K562 (cell line): ENCODE data around the gene EIPR1. TPM values are rescaled to one million over a fixed set of nuclear protein-coding genes. Genes with fewer than 3 reads are reported as not detected.

Source experiments
- ADNP ChIP-seq: fragments of 200-800 bp; sonication (Bioruptor generic); IDR thresholded peaks from 2 replicates; pipeline ENCODE4 v1.6.1; 2016; ENCODE audit warnings: missing genetic modification characterization, missing compliant biosample characterization
- BCLAF1 ChIP-seq, 2 experiments: fragments of 450-650 bp in 1 of 2; IDR thresholded peaks; 2 replicates each; pipeline ENCODE4 v1.6.1; 2011 to 2017; ENCODE audit warnings: low read depth in 2 of 2, antibody characterized with exemption in 1 of 2, borderline replicate concordance in 1 of 2, low read length in 1 of 2, mild to moderate bottlenecking in 1 of 2, mixed read lengths in 1 of 2; ENCODE audit not compliant: control insufficient read depth in 1 of 2
- BRD4 ChIP-seq: fragments of 200-600 bp; sonication (generic); IDR thresholded peaks from 2 replicates; pipeline ENCODE4 v1.6.1; 2017; ENCODE audit warnings: inconsistent platforms
- BRF1 ChIP-seq: IDR thresholded peaks from 3 replicates; pipeline ENCODE4 v1.6.1; 2011; ENCODE audit warnings: borderline replicate concordance, mild to moderate bottlenecking; ENCODE audit not compliant: insufficient read length; ENCODE audit errors: extremely low read depth
- CCAR2 ChIP-seq: fragments of 200-400 bp; formaldehyde crosslinking; IDR thresholded peaks from 2 replicates; pipeline ENCODE4 v1.6.1; 2017; ENCODE audit warnings: mild to moderate bottlenecking, low read depth, low read length
- CHD1 ChIP-seq: fragments of 200-600 bp; sonication (generic); IDR thresholded peaks from one replicate; pipeline ENCODE4 v1.6.1; 2012; ENCODE audit warnings: mild to moderate bottlenecking, moderate library complexity, low read length, inconsistent platforms
- E2F8 ChIP-seq: fragments of 450-650 bp; IDR thresholded peaks from 2 replicates; pipeline ENCODE4 v1.7.1; 2018; ENCODE audit warnings: mild to moderate bottlenecking, low read depth; ENCODE audit not compliant: partially characterized antibody
- EHMT2 ChIP-seq: fragments of 450-650 bp; IDR thresholded peaks from 2 replicates; pipeline ENCODE4 v1.6.1; 2018; ENCODE audit warnings: antibody characterized with exemption
- NFATC3 ChIP-seq: fragments of 450-650 bp; IDR thresholded peaks from 2 replicates; pipeline ENCODE4 v1.6.1; 2017; ENCODE audit warnings: mild to moderate bottlenecking
- PML ChIP-seq: IDR thresholded peaks from 2 replicates; pipeline ENCODE4 v1.6.1; 2012; ENCODE audit warnings: low read length, inconsistent platforms
- RFX7 ChIP-seq: fragments of 250-450 bp; sonication (Bioruptor Pico); IDR thresholded peaks from 2 replicates; pipeline ENCODE4 v1.5.1; 2021; ENCODE audit warnings: mild to moderate bottlenecking
- SMARCA4 ChIP-seq: fragments of 450-650 bp; IDR thresholded peaks from 2 replicates; pipeline ENCODE4 v1.6.1; 2016
- TRIM25 ChIP-seq: fragments of 450-650 bp; IDR thresholded peaks from 2 replicates; pipeline ENCODE4 v1.7.0; 2016; ENCODE audit warnings: borderline replicate concordance
- U2AF2 ChIP-seq: fragments of 200-400 bp; formaldehyde crosslinking; optimal IDR thresholded peaks from 2 replicates; pipeline ENCODE3; 2017; ENCODE audit warnings: low read depth, mild to moderate bottlenecking, low read length
- ZEB2 ChIP-seq: fragments of 450-650 bp; IDR thresholded peaks from 2 replicates; pipeline ENCODE4 v1.6.1; 2016
- ZNF143 ChIP-seq: sonication (generic); formaldehyde crosslinking; IDR thresholded peaks from 2 replicates; pipeline ENCODE4 v1.9.0; 2022; ENCODE audit warnings: mild to moderate bottlenecking, missing genetic modification reagents
- ZNF146 ChIP-seq: IDR thresholded peaks from one replicate; pipeline ENCODE4 v1.6.1; 2018; ENCODE audit warnings: missing compliant biosample characterization; ENCODE audit not compliant: unreplicated experiment
- ZNF324 ChIP-seq: fragments of 250-450 bp; sonication (Bioruptor Pico); IDR thresholded peaks from 2 replicates; pipeline ENCODE4 v1.4.0; 2020; ENCODE audit warnings: mild to moderate bottlenecking
- ZNF512 ChIP-seq: IDR thresholded peaks from 2 replicates; pipeline ENCODE4 v1.6.1; 2016; ENCODE audit warnings: missing genetic modification characterization, missing compliant biosample characterization
- ZNF785 ChIP-seq: fragments of 250-450 bp; sonication (Bioruptor Pico); IDR thresholded peaks from 2 replicates; pipeline ENCODE4 v1.4.0; 2020; ENCODE audit warnings: mild to moderate bottlenecking
- polyA plus RNA-seq, 8 experiments: library from polyadenylated mRNA; depleted of rRNA in 4 of 8; stranded (reverse) in 5 of 8; unstranded in 3 of 8; fragments of >200 nt; fragmentation: Nextera tagmentation in 2 of 8; fragmentation: Illumina TruSeq in 1 of 8; extraction: Ambion mirVana in 2 of 8; extraction: Trizol in 1 of 8; gene quantifications; 2 replicates each; pipeline versions ENCODE4 v1.2.1 to v1.2.3, GENCODE V29; 2011 to 2014; ENCODE audit warnings: inconsistent platforms in 1 of 8, missing spikeins in 1 of 8
- total RNA-seq, 7 experiments: library from RNA; depleted of rRNA in 6 of 7; stranded (reverse); fragments of >200 nt in 6 of 7; fragmentation: Illumina TruSeq in 2 of 7; extraction: Trizol in 2 of 7; gene quantifications; 2 replicates each; pipeline versions ENCODE4 v1.2.1 to v1.2.3, GENCODE V29; 2011 to 2021; ENCODE audit warnings: low replicate concordance in 1 of 7

EIPR1 gene
- total and polyA plus RNA-seq, 9 of the 15 experiments (the other 6 are each of a cell fraction or from before 2014, with no cell fraction given) = 19.9 to 54.4 (median 35.9) TPM

- no peak for TF ChIP-seq TRIM25
- peak; percentile 66; the same call in 1 of the 2 replicates for TF ChIP-seq EHMT2
- TF ChIP-seq RFX7 (CRISPR knock-in tag) = no peak
- 0 out of 4 replicates have a peak, but pooled peaks of 1 of the 2 experiments have one; percentile 33 for TF ChIP-seq BCLAF1 (IDR thresholded peaks at IDR 0.05; ENCODE audit: borderline replicate concordance in 1 of 2, control insufficient read depth in 1 of 2, low read depth in 2 of 2, low read length in 1 of 2)
- peak; percentile 11 for TF ChIP-seq CHD1
- TF ChIP-seq ZEB2 = no peak
- peak; percentile 91 for TF ChIP-seq E2F8
- no peak for TF ChIP-seq U2AF2
- peak; percentile 61 for TF ChIP-seq PML
- no peak for TF ChIP-seq BRD4
- TF ChIP-seq NFATC3 = no peak
- no peak for TF ChIP-seq ZNF146
- no peak for TF ChIP-seq ZNF324 (CRISPR knock-in tag)
- no peak for TF ChIP-seq CCAR2
- no peak for TF ChIP-seq ADNP (tag)
- TF ChIP-seq ZNF512 (tag) = no peak
- TF ChIP-seq ZNF785 = no peak
- TF ChIP-seq ZNF143 = 0 out of 2 replicates have a peak, but pooled peaks have one; percentile 15
- no peak for TF ChIP-seq BRF1
- no peak for TF ChIP-seq SMARCA4
These were observed at the start of gene EIPR1 (continued) for GRCh38 chr2:3377612-3378432.
